Stimulated activated CD4-positive, alpha-beta T cell treated with anti-CD3 and anti-CD28 coated beads, Interleukin-4, amount 100 ng/mL, for 4 hours (primary cell): ENCODE measurements around the gene DUSP9.
A peak's percentile ranks its signal among the peaks of the same experiment; 100 is the strongest.
"Not testable (repeated sequence)": the region's sequence is repeated elsewhere in the genome, so short reads cannot be mapped to it uniquely, and the experiment has no call there.

ENCODE experiments used
- DNase-seq, 2 experiments: peaks; one replicate each; pipeline ENCODE4 v3.0.0-alpha.2; 2020

DUSP9 gene

DNA sequence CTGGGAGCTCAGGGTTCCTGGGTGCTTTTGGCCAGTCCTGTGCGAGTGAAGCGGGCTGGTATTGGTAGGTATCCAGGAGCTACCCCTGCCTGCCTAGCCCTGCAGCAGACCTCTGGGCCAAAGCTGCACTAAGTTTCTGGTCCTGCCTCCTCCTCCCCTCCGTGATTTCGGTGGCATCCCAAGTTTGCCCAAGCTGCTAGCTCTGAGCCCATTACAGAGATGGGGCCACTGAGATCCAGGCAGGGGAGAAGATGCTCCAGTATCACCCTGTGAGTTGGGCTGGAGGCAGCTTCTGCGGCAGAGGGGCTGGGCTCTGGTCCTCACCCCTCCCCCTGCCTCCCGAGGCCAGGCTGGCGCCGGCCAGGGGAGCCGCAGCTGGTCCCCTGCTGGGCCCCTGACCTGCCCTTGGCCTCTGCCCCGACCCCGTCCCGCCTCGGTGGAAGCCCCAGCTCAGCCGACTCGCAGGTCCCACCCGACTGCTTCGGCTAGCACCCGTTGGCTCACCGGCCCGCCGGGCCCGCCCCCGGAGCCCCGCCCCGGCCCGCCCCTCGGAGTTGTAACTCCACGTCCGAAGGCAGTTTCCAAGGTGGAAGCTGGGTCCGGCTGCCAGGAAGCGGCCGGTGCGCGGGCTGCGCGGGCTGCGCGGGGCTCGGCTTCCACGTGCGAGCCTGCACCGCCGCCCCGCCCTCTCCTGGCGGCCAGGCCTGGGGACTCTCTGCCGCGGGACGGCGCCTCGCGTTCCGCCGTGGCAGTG lies at the start of gene DUSP9:
Gene DUSP9, plus strand, starts transcription at position 584 of the 754 bp plus-strand sequence. CDS start 751 bp downstream, outside the sequence.
- no peak for DNase-seq

- DNase-seq: peak; percentile 2 to 18
Measured at GRCh38 chrX:153598541-153599191, 48.3 kb upstream of the DUSP9 start, which contains the start of gene CCNQ. CCNQ (minus strand) TSS chrX:153599139; CDS start chrX:153599073, 66 bp downstream.

- peak; percentile 84 to 86 for DNase-seq
Measured at GRCh38 chrX:153599192-153600031, 47.6 kb upstream of the DUSP9 start.

DNA sequence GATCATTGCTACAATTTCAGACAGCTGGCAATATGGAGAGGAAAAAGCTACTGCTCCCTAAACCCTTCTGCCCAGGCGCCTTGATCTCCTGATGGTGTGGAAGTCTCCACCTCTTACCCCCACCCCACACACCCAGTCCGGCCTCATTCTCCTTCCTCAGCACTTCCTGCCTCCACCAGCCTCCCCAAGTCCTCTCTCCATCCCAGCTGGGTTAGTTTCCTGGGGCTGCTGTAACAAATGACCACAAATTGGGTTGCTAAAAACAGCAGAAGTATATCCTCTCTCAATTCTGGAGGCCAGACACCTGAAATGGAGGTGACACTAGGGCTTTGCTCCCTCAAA lies 47.0 kb upstream of the DUSP9 start:
- DNase-seq: no peak

GRCh38 chrX:153600921-153601320 lies 46.1 kb upstream of the DUSP9 start:
- DNase-seq: no peak

- no peak for DNase-seq
Measured at GRCh38 chrX:153601511-153602110, 45.4 kb upstream of the DUSP9 start.

DNA sequence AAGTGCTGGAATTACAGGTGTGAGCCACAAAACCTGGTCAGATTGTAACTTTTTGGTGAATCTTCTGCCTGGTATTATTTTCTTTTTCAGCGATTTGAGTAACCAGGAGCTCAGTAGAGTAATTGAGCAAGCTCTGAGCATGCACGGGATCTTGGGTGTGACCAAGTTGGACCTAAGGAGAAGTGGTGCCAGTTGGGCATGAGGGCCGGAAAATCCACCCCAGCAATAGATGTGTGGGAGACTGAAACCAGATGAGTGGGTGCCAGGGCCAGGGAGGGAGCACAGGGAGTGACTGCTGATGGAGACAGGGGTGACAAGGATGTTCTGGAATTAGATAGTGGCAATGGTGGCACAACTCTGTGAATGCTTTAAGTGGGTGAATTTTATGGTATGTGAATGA lies 44.4 kb upstream of the DUSP9 start:
- DNase-seq: no peak

DNA sequence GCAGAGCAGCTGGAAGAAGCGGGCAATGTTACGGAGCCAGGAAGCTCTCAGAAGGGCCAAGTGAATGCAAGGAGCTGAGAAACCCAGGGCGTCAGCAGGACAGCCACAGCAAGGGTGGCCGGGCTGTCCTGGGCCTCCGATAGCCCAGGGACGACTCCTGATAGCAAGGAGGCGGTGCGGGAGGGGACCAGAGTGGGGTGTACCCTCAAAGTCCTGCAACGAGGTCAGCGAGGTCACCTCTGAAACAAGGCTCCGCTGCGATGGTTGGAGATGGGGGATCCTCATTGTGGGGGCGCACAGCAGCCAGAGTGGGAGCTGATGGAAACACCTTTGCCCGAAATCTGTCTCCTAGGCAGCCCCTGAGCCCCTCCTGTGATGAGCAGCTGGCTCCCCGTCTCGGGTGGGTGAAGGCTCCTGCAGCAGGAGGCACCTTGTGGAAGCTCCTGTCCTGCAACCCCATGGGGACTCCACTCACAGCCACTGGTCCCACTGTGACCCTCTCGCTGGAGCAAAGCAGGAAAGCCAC lies 43.8 kb upstream of the DUSP9 start:
- no peak for DNase-seq

DNA sequence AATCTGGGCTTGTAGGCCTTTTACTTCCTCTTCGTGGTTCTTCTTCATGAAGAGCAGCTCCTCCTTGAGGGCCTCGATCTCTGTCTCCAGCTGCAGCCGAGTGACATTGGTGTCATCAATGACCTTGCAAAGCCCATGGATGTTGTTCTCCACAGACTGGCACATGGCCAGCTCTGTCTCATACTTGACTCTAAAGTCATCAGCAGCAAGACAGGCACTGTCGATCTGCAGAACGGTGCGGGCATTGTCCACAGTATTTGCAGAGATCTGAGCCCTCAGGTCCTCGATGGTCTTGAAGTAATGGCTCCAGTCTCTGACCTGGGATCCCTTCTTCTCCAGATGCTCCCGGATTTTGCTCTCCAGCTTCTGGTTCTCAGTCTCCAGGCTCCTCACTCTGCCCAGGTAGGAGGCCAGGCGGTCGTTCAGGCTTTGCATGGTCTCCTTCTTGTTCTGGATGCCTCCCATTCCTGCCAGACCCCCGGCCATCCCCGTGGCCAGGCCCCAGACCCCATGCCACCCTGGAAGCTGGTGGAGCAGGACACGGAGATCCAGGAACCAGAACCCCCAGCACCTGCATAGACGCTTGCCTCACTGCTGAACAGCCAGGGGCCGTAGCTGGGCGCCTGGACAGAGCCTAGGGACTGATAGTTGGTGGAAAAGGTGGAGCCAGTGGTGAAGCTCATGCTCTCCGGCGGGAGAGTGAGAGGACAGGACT lies 42.2 kb upstream of the DUSP9 start:
- DNase-seq: not testable (repeated sequence)

GRCh38 chrX:153606503-153606902 lies 40.5 kb upstream of the DUSP9 start:
- no peak for DNase-seq

DNA sequence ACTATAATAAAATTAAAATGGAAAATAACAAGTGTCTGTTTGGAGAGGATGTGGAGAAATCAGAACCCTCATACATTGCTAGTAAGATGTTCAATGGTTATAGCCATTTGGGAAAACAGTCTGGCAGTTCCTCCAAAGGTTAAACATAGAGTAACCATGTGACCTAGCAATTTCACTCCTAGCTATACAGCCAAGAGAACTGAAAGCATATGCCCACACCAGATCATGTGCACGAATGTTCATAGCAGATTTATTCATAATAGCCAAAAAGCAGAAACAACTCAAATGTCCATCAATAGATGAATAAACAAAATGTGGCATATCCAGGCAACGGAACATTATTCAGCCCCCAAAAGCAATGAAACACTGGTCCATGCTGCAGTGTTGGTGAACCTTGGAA lies 38.6 kb upstream of the DUSP9 start:
- no peak for DNase-seq

- no peak for DNase-seq
Measured at GRCh38 chrX:153608806-153609205, 38.2 kb upstream of the DUSP9 start.

DNA sequence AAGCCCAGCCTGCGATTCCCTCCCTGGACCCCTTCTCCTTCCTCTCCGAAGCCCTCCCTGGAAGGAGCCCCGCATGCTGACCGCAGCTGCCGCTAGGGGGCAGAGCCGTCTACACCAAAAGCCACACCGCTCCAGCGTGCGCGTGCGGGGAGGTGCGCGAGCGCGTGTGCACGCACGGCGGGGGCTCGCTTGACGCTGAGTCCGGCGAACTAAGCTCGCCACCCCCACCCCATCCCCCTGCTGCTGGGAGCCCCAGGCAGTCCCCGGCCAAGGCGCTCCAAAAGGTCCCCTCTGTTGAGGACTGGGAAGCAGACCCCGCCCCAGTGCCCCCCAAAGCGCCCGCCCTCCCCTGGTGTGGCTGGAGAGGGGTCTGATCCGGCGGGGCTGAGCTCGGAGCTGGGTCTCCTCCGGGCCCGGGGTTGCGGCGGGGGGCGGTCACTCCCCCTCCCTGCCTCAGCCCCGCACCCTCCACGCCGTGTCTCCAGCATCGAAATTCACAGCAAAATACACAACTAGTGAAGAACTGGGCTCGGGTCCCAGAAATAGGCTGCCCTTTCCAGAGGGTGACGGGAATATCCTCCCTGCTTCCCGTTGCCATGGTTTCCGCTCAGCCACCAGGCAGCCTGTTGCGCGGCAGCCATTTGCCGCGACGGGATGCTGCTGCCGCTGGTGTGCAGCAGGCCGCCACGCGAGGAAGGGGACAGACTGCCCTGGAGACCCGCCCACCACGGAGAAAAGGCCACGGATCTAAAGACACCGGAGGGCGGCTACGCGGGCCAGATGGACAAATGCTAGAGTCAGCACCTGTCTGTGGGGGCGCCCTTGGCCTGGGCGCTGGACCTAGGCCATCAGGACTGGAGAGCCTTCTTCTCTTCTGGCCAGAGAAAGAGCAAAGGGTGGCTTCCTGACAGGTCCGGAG lies 36.8 kb upstream of the DUSP9 start:
- peak; percentile 73 to 80 for DNase-seq

GRCh38 chrX:153610836-153611213 lies 36.2 kb upstream of the DUSP9 start:
- no peak for DNase-seq

DNA sequence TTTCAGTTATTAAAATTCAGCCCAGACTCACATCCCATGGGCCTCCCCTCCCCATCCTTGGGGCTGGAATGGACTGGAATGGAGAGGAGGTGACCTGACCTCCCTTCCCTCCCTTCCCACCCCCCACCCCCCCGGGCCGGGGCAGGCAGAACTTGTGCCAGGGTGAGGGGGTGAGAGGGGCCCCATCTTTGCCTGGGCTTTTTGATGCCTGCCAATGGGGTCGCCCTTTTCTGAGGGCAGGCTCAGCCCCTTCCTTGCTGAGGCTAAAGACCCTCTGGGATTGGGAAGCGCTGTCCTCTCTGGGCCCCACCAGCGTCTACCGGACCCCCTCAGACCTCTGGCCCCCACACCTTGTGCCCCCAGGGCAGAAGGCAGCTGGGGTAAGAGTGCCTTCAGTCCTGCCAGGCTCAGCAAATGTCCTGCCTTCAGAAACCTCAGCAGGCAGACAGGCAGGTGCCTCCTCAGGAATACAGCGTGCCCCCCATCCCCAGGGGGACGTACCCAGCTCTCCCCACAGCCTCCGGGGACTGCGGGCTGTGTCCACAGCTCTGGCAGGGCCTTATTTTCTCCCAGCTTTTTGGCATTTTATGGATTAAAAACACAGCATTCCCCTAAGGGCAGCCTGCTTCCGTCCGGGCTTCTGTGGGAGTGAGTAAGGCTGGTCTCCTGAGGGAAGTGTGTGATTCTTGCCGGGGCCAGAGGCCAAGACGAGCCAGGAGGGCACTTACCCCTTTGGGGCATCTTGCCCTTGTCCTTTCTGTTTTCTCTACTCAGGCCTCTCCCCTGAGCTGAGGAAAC lies 35.5 kb upstream of the DUSP9 start:
- no peak for DNase-seq

GRCh38 chrX:153612413-153612812 lies 34.6 kb upstream of the DUSP9 start:
- DNase-seq: no peak

- DNase-seq: no peak
Measured at GRCh38 chrX:153614818-153615217, 32.2 kb upstream of the DUSP9 start.

- DNase-seq: no peak
Measured at GRCh38 chrX:153620576-153620975, 26.4 kb upstream of the DUSP9 start.

DNA sequence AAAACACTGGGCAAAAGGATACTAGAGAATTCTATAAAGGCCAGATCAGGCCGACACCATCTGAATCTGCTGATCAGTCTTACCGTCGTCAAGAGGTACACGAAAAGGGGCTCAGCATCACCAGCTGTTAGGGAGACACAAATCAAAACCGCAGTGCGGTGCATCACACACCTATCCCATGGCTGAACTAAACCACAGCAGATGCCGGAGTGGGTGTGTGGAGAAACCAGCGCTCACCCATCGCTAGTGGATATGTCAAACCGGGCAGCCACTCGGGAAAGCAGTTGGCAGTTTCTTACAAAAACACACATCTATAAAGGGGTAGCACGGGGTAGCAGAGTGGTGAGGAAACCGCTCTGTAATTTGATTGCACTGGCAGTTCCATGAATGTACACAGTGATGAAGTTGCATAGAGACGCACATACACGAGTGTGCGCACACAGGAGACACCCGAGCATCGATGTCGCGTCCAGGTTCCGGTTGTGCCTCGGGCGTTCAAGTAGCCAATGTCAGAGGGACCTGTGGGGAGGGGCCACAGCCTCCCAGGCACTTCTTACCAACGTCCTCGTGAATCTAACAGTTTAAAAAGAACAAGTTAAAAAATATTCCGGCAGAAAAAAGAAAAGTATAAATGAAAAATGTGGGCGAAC lies 24.9 kb upstream of the DUSP9 start:
- no peak for DNase-seq
